Epithelial cell of esophagus (primary cell): ENCODE data around the gene HOXA9.

Experiments
- DNase-seq: peaks from one replicate; pipeline ENCODE4 v3.0.0; 2010; ENCODE audit warnings: low read depth
- H3K4me3 ChIP-seq: 2 replicates; pipeline ENCODE4 v1.5.1; 2011; ENCODE audit warnings: mild to moderate bottlenecking, low read length, control low read depth
- CTCF ChIP-seq: IDR thresholded peaks from 2 replicates; pipeline ENCODE4 v1.5.1; 2011; ENCODE audit warnings: low read depth, mild to moderate bottlenecking, low read length, control low read depth, inconsistent platforms; ENCODE audit not compliant: insufficient read depth; ENCODE audit errors: missing control alignments

Gene HOXA9

GRCh38 chr7:27182285-27182841 lies 17.0 kb upstream of the HOXA9 start:
- no peak for DNase-seq
- no peak for TF ChIP-seq CTCF
- H3K4me3 ChIP-seq, result no peak overlapping the region

- no peak for TF ChIP-seq CTCF
- H3K4me3 ChIP-seq, result no peak overlapping the region
- DNase-seq, result no peak
These were observed 16.5 kb upstream of the HOXA9 start for GRCh38 chr7:27181795-27182275.

- H3K4me3 ChIP-seq, result no peak overlapping the region
- no peak for TF ChIP-seq CTCF
- no peak for DNase-seq
These were observed 15.4 kb upstream of the HOXA9 start for GRCh38 chr7:27180431-27181420.

- peak; percentile 76 for TF ChIP-seq CTCF
- DNase-seq, result peak; percentile 57
- H3K4me3 ChIP-seq, result no peak overlapping the region
These were observed 14.4 kb upstream of the HOXA9 start for GRCh38 chr7:27179503-27180430.

GRCh38 chr7:27179030-27179429 lies 13.7 kb upstream of the HOXA9 start:
- no peak overlapping the region for H3K4me3 ChIP-seq
- no peak for DNase-seq
- no peak for TF ChIP-seq CTCF

GRCh38 chr7:27178366-27178765 lies 13.0 kb upstream of the HOXA9 start:
- no peak overlapping the region for H3K4me3 ChIP-seq
- no peak for DNase-seq
- no peak for TF ChIP-seq CTCF
